ENCODE data around the gene SH3TC1. TPM values are rescaled to one million over a fixed set of nuclear protein-coding genes. Genes with fewer than 3 reads are reported as not detected.

The SH3TC1 gene
- total RNA-seq, 1 donor from 2014 or later, result 5.4 TPM

DNA sequence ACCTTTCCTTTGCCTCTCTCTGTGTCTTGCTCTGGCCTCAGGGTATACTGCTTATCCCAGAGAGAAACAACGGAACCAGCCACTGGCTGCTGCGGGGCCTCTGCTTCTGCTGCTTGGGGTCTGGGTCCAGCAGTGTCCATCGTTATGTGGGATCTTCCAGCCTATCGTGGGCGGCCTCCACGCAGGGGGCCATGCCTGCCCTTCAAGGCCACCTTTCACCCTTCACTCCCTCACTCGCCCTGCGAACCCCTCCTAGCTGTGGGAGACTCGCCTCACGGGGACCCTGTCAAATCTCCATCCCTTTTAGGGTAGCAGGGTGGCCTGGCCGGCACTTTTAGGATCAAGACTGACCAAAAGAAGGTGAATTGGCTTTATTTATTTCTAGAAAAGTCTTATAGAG is 21.1 kb upstream of the SH3TC1 start:
- Mint-ChIP-seq H3K27me3 (no peaks in the 10 kb centered on the region), H3K4me1 (ENCODE audit: unreplicated experiment) (peaks cover 12% of the 10 kb centered on the region), H3K27ac (no peak overlapping the region), H3K36me3 (no peaks in the 10 kb centered on the region), H3K9me3 (no peaks in the 10 kb centered on the region), H3K4me3 (no peak overlapping the region)
- TF ChIP-seq, protein P1, sequence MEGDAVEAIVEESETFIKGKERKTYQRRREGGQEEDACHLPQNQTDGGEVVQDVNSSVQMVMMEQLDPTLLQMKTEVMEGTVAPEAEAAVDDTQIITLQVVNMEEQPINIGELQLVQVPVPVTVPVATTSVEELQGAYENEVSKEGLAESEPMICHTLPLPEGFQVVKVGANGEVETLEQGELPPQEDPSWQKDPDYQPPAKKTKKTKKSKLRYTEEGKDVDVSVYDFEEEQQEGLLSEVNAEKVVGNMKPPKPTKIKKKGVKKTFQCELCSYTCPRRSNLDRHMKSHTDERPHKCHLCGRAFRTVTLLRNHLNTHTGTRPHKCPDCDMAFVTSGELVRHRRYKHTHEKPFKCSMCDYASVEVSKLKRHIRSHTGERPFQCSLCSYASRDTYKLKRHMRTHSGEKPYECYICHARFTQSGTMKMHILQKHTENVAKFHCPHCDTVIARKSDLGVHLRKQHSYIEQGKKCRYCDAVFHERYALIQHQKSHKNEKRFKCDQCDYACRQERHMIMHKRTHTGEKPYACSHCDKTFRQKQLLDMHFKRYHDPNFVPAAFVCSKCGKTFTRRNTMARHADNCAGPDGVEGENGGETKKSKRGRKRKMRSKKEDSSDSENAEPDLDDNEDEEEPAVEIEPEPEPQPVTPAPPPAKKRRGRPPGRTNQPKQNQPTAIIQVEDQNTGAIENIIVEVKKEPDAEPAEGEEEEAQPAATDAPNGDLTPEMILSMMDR (conservative IDR thresholded peaks at IDR 0.05), result no peak
- no peak for DNase-seq (ENCODE audit: extremely low spot score, unreplicated experiment)

DNA sequence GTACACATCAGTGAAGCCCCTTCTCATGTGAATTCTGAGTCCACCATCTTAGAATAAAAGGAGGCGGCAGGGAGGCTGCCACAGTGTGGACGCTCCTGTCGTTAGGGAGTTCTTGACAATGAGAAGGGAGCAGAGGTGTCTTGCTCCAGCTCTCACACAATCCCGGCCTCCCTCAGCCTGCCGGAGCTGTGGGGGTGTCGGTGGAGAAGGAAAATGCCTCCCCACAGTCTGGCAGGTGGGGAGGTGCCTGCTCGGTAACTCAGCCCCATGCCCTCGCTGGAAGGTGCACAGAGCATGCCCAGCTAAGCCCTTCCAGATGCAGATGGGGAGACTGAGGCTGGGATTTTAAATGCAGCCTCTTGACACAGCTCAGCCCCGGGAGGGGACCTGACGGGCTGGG is 20.0 kb upstream of the SH3TC1 start:
- Mint-ChIP-seq H3K27ac (no peak overlapping the region), H3K36me3 (no peaks in the 10 kb centered on the region), H3K9me3 (no peaks in the 10 kb centered on the region), H3K4me1 (ENCODE audit: unreplicated experiment) (peaks cover 19% of the 10 kb centered on the region), H3K4me3 (no peak overlapping the region), H3K27me3 (no peaks in the 10 kb centered on the region)
- no peak for DNase-seq (ENCODE audit: extremely low spot score, unreplicated experiment)
- TF ChIP-seq, protein P1 (conservative IDR thresholded peaks at IDR 0.05), result no peak

DNA sequence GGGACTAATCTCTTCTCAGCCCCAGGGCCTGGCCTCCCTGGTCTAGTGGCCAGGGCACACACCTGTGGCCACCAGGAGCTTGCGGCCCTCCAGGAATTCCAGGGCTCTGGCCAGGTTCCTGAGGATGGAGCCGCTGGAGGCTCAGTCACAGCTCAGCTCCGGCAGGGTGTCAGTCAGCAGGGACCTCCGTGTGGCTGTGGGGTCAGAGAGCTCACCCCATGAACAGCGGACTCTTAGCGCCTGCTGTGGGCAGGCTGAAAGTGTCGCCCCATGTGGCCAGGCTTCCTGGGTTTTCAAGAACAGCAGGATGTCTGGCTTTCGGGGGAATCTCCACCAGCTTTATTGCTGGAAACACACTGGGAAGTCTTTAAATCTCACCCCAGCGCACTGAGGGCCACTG is 19.3 kb upstream of the SH3TC1 start:
- no peak for DNase-seq (ENCODE audit: extremely low spot score, unreplicated experiment)
- Mint-ChIP-seq H3K27ac (no peak overlapping the region), H3K4me3 (no peak overlapping the region), H3K36me3 (no peaks in the 10 kb centered on the region), H3K27me3 (no peaks in the 10 kb centered on the region), H3K9me3 (no peaks in the 10 kb centered on the region), H3K4me1 (ENCODE audit: unreplicated experiment) (peaks cover 20% of the 10 kb centered on the region)
- TF ChIP-seq, protein P1 (conservative IDR thresholded peaks at IDR 0.05), result no peak

DNA sequence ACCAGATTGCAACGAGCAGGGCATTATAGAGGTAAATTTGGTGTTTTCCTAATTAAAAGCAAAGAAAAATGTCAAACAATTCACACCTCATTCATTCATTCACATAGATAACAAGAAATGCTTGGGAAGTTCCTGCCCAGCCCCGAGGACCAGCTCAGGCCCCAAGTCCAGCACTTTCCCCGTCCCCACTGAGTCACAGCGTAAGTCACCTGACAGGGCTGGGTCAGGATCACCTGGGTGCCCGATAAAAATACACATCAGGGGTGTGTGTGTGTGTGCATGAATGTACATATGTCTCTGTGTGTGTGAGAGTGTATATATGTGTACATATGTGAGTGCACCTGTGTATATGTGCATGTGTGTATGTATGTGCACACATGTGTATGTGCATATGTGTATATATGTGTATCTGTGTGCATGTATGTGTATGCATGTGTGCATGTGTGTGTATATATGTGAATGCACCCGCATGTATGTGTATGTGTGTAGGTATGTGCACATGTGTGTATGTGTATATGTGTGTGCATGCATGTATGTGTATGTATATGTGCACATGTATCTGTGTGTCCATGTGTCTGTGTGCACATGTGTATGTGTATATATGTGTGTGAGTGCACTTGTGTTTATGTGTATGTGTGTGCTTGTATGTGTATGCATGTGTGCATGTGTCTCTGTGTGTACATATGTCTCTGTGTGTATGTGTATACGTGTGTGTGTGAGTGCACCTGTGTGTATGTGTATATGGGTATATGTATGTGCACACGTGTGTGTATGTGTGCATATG is 18.6 kb upstream of the SH3TC1 start:
- H3K27me3 Mint-ChIP-seq, result no peaks in the 10 kb centered on the region
- no peaks in the 10 kb centered on the region for H3K9me3 Mint-ChIP-seq
- TF ChIP-seq, protein P1 (conservative IDR thresholded peaks at IDR 0.05), result no peak

DNA sequence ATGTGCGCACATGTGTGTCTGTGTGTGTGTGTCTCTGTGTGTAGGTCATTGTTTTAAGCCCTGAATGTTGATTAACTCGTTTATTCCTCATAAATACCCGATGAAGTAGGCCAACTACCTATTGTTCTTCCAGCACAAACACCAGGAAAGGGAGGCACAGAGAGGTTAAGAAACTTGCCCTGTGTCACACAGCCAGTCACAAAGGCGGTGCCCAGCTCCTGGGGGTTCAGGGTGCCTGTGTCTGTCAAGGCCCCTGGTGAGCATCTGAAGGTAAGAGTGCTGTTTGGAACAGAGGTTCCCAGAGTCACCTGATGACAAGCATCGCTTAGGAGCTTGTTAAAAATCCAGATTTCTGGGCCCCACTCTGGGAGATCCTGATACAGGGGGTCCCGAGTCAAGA is 18.0 kb upstream of the SH3TC1 start:
- no peaks in the 10 kb centered on the region for H3K36me3 Mint-ChIP-seq
- H3K9me3 Mint-ChIP-seq, result no peaks in the 10 kb centered on the region
- H3K27ac Mint-ChIP-seq, result peak overlapping the region; percentile 14
- H3K4me1 Mint-ChIP-seq (ENCODE audit: unreplicated experiment), result peaks cover 31% of the 10 kb centered on the region
- TF ChIP-seq, protein P1 (conservative IDR thresholded peaks at IDR 0.05), result no peak
- no peaks in the 10 kb centered on the region for H3K27me3 Mint-ChIP-seq
- DNase-seq (ENCODE audit: extremely low spot score, unreplicated experiment), result no peak
- H3K4me3 Mint-ChIP-seq, result no peak overlapping the region

More for the DNA sequence above, 18.6 kb upstream of the SH3TC1 start:
- no peak overlapping the region for H3K4me3 Mint-ChIP-seq
- peaks cover 25% of the 10 kb centered on the region for H3K4me1 Mint-ChIP-seq (ENCODE audit: unreplicated experiment)
- DNase-seq (ENCODE audit: extremely low spot score, unreplicated experiment), result no peak
- no peaks in the 10 kb centered on the region for H3K36me3 Mint-ChIP-seq
- peak overlapping the region; percentile 14 for H3K27ac Mint-ChIP-seq
